ENCODE results near the gene GDPD3.

- TF ChIP-seq EP300 (IDR thresholded peaks at IDR 0.05) (peak in 1 of 4 donors; percentile 70), CTCF (IDR thresholded peaks at IDR 0.05) (peak in 4 of 6 experiments; percentile 7 to 33 (median 16)), POLR2A (IDR thresholded peaks at IDR 0.05) (peak; percentile 32 to 99 (median 96)), POLR2AphosphoS5 (IDR thresholded peaks at IDR 0.05) (peak; percentile 93 to 97)
These were observed 48.0 kb downstream of the GDPD3 start, which contains the start of gene ALDOA for GRCh38 chr16:30065102-30065942.
